ENCODE measurements around the gene LRRC66. TPM values are rescaled to one million over a fixed set of nuclear protein-coding genes. Genes with fewer than 3 reads are reported as not detected.

LRRC66 gene
- total and polyA plus RNA-seq, 2 experiments from 2014 or later: 0.24 TPM; not detected in 1

- H3K79me2 ChIP-seq (replicated peaks; ENCODE audit: insufficient read depth): no peaks in the 10 kb centered on the region
- Mint-ChIP-seq H3K27me3 (ENCODE audit: insufficient read depth, low read depth, poor library complexity) (peaks cover 8% of the 10 kb centered on the region), H3K36me3 (ENCODE audit: low read depth) (no peaks in the 10 kb centered on the region), H3K9me3 (no peaks in the 10 kb centered on the region), H3K4me1 (peaks cover 19% of the 10 kb centered on the region), H3K27ac (no peak overlapping the region), H3K4me3 (no peak overlapping the region)
- H4K20me1 ChIP-seq (replicated peaks; ENCODE audit: insufficient read depth): no peaks in the 10 kb centered on the region
- ATAC-seq: no peak
- H3F3A ChIP-seq (replicated peaks; ENCODE audit: low read depth): no peaks in the 10 kb centered on the region
- no peak overlapping the region for H2AFZ ChIP-seq
- DNase-seq (ENCODE audit: low spot score): no peak
- H3K9me2 ChIP-seq (ENCODE audit: insufficient read depth): no peaks in the 10 kb centered on the region; the same call in 1 of the 2 replicates
- H3K36me3 ChIP-seq (ENCODE audit: insufficient read depth): no peaks in the 10 kb centered on the region
- TF ChIP-seq ZNF114 (CRISPR knock-in tag; IDR thresholded peaks at IDR 0.05) (no peak), ZNF462 (CRISPR knock-in tag; IDR thresholded peaks at IDR 0.05) (no peak), EZH2 (IDR thresholded peaks at IDR 0.05; ENCODE audit: low read depth, unreplicated experiment) (no peak), STAT1 (IDR thresholded peaks at IDR 0.05; ENCODE audit: unreplicated experiment) (no peak), NANOG (IDR thresholded peaks at IDR 0.05; ENCODE audit: borderline replicate concordance) (no peak)
- peaks cover 17% of the 10 kb centered on the region for H3K4me1 ChIP-seq (ENCODE audit: insufficient read depth)
- no peak overlapping the region for H3K27ac ChIP-seq (ENCODE audit: low read depth)
- no peak overlapping the region for H3K4me2 ChIP-seq
- H3K27me3 ChIP-seq (ENCODE audit: insufficient read depth): peaks cover 14% of the 10 kb centered on the region
- no peak overlapping the region for H3K4me3 ChIP-seq
Measured at GRCh38 chr4:52057196-52057595, 37.0 kb upstream of the LRRC66 start.

DNA sequence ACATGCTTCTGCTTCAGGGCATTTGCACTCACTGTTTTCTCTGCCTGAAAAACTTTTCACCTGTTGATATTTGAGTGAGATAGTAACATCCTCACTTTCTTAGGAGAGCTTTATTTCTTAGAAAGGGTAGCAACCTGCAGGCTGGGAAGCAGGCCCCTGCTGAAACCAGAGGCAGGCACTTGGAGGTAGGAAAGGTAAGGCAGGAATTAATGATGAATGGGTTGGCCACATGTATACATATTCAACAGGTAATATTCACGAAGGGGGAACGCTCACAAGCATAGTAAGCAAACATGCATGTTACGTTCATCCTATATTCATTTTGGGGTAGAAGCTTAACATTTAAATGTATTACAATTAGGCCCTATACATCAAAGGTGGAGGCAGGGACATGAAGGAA is 34.1 kb upstream of the LRRC66 start:
- no peaks in the 10 kb centered on the region for H3F3A ChIP-seq (replicated peaks; ENCODE audit: low read depth)
- peaks cover under 1% of the 10 kb centered on the region for H3K9me3 Mint-ChIP-seq
- H3K4me1 Mint-ChIP-seq: peaks cover 22% of the 10 kb centered on the region
- H3K27ac Mint-ChIP-seq: no peak overlapping the region
- H3K4me3 Mint-ChIP-seq: no peak overlapping the region
- H3K36me3 Mint-ChIP-seq (ENCODE audit: low read depth): peaks cover under 1% of the 10 kb centered on the region; the same call in 2 of the 3 replicates
- H3K4me1 ChIP-seq (ENCODE audit: insufficient read depth): peaks cover 17% of the 10 kb centered on the region
- no peak for TF ChIP-seq JUNB (IDR thresholded peaks at IDR 0.05; ENCODE audit: unreplicated experiment)
- TF ChIP-seq, protein P1, sequence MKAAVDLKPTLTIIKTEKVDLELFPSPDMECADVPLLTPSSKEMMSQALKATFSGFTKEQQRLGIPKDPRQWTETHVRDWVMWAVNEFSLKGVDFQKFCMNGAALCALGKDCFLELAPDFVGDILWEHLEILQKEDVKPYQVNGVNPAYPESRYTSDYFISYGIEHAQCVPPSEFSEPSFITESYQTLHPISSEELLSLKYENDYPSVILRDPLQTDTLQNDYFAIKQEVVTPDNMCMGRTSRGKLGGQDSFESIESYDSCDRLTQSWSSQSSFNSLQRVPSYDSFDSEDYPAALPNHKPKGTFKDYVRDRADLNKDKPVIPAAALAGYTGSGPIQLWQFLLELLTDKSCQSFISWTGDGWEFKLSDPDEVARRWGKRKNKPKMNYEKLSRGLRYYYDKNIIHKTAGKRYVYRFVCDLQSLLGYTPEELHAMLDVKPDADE (IDR thresholded peaks at IDR 0.05): no peak
- TF ChIP-seq EZH2 (IDR thresholded peaks at IDR 0.05; ENCODE audit: low read depth, unreplicated experiment): no peak
- TF ChIP-seq EZH2phosphoT487 (IDR thresholded peaks at IDR 0.05; ENCODE audit: unreplicated experiment): no peak
- TF ChIP-seq NANOG (IDR thresholded peaks at IDR 0.05; ENCODE audit: borderline replicate concordance): no peak
- no peak for TF ChIP-seq CREB1 (CRISPR knock-in tag; IDR thresholded peaks at IDR 0.05; ENCODE audit: low read depth)
- no peak for TF ChIP-seq CTCF (conservative IDR thresholded peaks at IDR 0.05; ENCODE audit: low read depth in 2 of 2)
- no peaks in the 10 kb centered on the region for H3K79me2 ChIP-seq (replicated peaks; ENCODE audit: insufficient read depth)
- ATAC-seq (no peak), DNase-seq (ENCODE audit: low spot score) (no peak)
- H3K4me2 ChIP-seq: no peak overlapping the region
- no peaks in the 10 kb centered on the region for H4K20me1 ChIP-seq (replicated peaks; ENCODE audit: insufficient read depth)
- H3K36me3 ChIP-seq (ENCODE audit: insufficient read depth): 0 out of 2 replicates have a peak, but pooled peaks cover 3% of the 10 kb centered on the region
- H2AFZ ChIP-seq: no peak overlapping the region
- no peak overlapping the region for H3K4me3 ChIP-seq
- H3K27me3 Mint-ChIP-seq (ENCODE audit: insufficient read depth, low read depth, poor library complexity): peaks cover 22% of the 10 kb centered on the region
- H3K9me2 ChIP-seq (ENCODE audit: insufficient read depth): no peaks in the 10 kb centered on the region; the same call in 1 of the 2 replicates
- H3K27ac ChIP-seq (ENCODE audit: low read depth): no peak overlapping the region
- peaks cover 37% of the 10 kb centered on the region for H3K27me3 ChIP-seq (ENCODE audit: insufficient read depth)

Data from GM23338 (cell line).